IPS DF 6.9 (cell line): ENCODE results near the gene B3GNT8.
"Not testable (repeated sequence)": the region's sequence is repeated elsewhere in the genome, so short reads cannot be mapped to it uniquely, and the experiment has no call there.

Experiments
- DNase-seq: peaks from one replicate; pipeline ENCODE4 v3.0.0-alpha.2; 2013; ENCODE audit warnings: low read depth, low spot score
- H3K27ac ChIP-seq: one replicate; pipeline ENCODE4 v1.5.1; 2013; ENCODE audit warnings: low read length, control low read depth
- H3K27me3 ChIP-seq: 2 replicates; pipeline ENCODE4 v1.6.1; 2013; ENCODE audit warnings: mild to moderate bottlenecking, low read length; ENCODE audit not compliant: control insufficient read depth, insufficient read depth
- H3K36me3 ChIP-seq: 2 replicates; pipeline ENCODE4 v1.6.1; 2013; ENCODE audit warnings: low read length; ENCODE audit not compliant: control insufficient read depth, insufficient read depth
- H3K4me1 ChIP-seq: 2 replicates; pipeline ENCODE4 v1.6.1; 2013; ENCODE audit warnings: low read length; ENCODE audit not compliant: control insufficient read depth, insufficient read depth
- H3K4me3 ChIP-seq: 2 replicates; pipeline ENCODE4 v1.5.1; 2013; ENCODE audit warnings: mild to moderate bottlenecking, low read length
- H3K9me3 ChIP-seq: 2 replicates; pipeline ENCODE4 v1.6.1; 2013; ENCODE audit warnings: low read length, inconsistent platforms; ENCODE audit not compliant: control insufficient read depth, insufficient read depth
- WGBS: extraction: QIAGEN DNeasy Blood & Tissue Kit; methylation state at CpG from one replicate; pipeline ENCODE4 v1.1.7; 2013; ENCODE audit warnings: mixed read lengths, missing lambda C conversion rate; ENCODE audit not compliant: insufficient read length, insufficient coverage; 5-methylcytosine and 5-hydroxymethylcytosine counted together

B3GNT8 gene

GRCh38 chr19:41391618-41392017, 35.6 kb downstream of the B3GNT8 start:
- Histone ChIP-seq H3K9me3 (no peaks in the 10 kb centered on the region), H3K36me3 (peaks cover 12% of the 10 kb centered on the region; the same call in 1 of the 2 replicates), H3K27me3 (no peaks in the 10 kb centered on the region), H3K4me1 (no peaks in the 10 kb centered on the region), H3K4me3 (no peak overlapping the region), H3K27ac (no peak overlapping the region)
- no CpG with 5 or more reads among the region's 11 CpGs for WGBS
- no peak for DNase-seq

DNA sequence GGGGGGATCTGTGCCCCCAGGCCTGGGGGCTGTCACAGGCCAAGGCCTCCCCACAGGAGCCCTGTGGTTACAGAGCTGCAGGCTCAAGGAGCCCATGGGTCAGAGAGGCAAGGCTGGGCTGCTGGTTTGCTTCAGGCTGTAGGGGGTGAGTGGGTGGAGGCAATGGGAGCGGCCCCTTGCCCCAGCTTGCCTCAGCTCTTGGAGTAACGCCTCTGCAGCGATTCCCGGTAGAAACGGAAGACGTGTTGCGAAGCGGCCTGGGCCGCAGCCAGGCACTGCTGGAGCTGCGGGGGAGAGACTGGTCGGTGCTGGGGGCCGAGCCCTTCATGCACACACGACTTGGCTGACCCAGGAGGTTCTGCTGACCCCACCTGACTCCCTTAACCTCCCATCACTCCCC, 40.7 kb downstream of the B3GNT8 start:
- peaks cover 7% of the 10 kb centered on the region; the same call in 1 of the 2 replicates for H3K36me3 ChIP-seq
- no CpG with 5 or more reads among the region's 13 CpGs for WGBS
- H3K27ac ChIP-seq = no peak overlapping the region

DNA sequence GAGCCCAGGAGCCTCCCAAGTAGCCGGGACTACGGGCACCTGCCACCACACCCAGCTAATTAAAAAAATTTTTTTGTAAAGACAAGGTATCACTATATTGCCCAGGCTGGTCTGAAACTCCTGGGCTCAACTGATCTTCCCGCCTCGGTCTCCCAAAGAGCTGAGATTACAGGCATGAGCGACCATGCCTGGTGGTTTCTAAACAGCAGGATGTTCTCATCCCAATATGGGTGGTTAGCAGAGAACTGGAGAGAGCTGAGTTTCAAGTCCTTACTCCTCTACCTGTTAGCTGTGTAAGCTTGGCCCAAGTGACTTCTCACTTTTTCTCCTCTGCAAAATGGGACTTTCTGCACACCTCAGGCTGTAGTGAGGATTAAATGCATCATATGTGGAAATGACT, 42.8 kb downstream of the B3GNT8 start:
- H3K4me1 ChIP-seq = no peaks in the 10 kb centered on the region
- no peaks in the 10 kb centered on the region for H3K9me3 ChIP-seq
- no peaks in the 10 kb centered on the region for H3K27me3 ChIP-seq
- no peak for DNase-seq
- WGBS = no CpG with 5 or more reads among the region's 5 CpGs
- no peak overlapping the region for H3K4me3 ChIP-seq
- no peaks in the 10 kb centered on the region for H3K36me3 ChIP-seq
- H3K27ac ChIP-seq = no peak overlapping the region

More for the DNA sequence above, 40.7 kb downstream of the B3GNT8 start:
- Histone ChIP-seq H3K4me3 (no peak overlapping the region), H3K27me3 (no peaks in the 10 kb centered on the region), H3K9me3 (no peaks in the 10 kb centered on the region), H3K4me1 (no peaks in the 10 kb centered on the region)
- DNase-seq = no peak

DNA sequence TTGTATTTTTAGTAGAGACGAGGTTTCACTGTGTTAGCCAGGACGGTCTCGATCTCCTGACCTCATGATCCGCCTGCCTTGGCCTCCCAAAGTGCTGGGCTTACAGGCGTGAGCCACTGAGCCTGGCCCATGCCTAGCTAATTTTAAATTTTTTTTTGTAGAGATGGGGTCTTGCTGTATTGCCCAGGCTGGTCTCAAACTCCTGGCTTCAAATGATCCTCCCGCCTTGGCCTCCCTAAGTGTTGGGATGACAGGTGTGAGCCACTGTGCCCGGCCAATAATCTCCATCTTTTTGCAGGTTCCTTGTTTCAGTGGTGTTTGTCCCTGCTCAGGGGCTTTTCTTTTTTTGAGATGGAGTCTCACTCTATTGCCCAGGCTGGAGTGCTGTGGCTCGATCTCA, 45.6 kb downstream of the B3GNT8 start:
- DNase-seq, H3K27ac ChIP-seq, H3K9me3 ChIP-seq, H3K36me3 ChIP-seq, H3K4me1 ChIP-seq, H3K4me3 ChIP-seq, H3K27me3 ChIP-seq: not testable (repeated sequence)
- no CpG with 5 or more reads among the region's 8 CpGs for WGBS

DNA sequence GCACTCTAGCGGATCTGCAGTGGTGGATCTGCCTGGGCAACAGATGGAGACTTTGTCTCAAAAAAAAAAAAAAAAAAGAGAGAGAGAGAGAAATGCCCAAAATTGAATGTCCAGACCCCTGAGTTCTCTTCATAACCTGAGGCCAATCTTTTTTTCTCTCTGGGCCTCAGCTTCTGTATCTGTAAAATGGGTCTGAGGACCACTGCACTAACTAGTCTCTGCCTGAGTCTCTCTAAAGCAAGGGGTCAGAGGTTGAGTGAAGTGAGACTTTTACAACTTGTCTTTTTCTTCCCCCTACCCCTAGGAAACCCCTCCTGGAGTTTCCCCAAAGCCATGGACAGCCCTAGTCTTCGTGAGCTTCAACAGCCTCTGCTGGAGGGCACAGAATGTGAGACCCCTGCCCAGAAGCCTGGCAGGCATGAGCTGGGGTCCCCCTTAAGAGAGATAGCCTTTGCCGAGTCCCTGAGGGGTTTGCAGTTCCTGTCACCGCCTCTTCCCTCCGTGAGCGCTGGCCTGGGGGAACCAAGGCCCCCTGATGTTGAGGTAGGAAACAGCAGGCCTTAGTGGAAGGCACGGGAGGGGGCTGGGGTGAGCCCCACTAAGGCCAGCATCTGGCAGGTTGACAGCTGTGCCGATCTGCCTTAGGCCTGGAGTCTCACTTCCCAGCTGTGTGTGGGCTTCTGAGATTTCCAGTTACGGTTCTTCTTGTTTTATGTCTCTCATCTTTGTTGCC, 49.0 kb downstream of the B3GNT8 start:
- no CpG with 5 or more reads among the region's 9 CpGs for WGBS
- no peaks in the 10 kb centered on the region for H3K9me3 ChIP-seq
- DNase-seq = no peak
- H3K4me1 ChIP-seq = no peaks in the 10 kb centered on the region
- no peaks in the 10 kb centered on the region for H3K36me3 ChIP-seq
- H3K4me3 ChIP-seq = no peak overlapping the region
- H3K27ac ChIP-seq = no peak overlapping the region
- no peaks in the 10 kb centered on the region for H3K27me3 ChIP-seq

- H3K4me1 ChIP-seq = no peaks in the 10 kb centered on the region
- no peaks in the 10 kb centered on the region for H3K36me3 ChIP-seq
- H3K27me3 ChIP-seq = no peaks in the 10 kb centered on the region
- peak overlapping the region; percentile 50; the same call in 1 of the 2 replicates for H3K4me3 ChIP-seq
- no peaks in the 10 kb centered on the region for H3K9me3 ChIP-seq
- WGBS = 100% methylated on average over 1 of the region's 8 CpGs
- H3K27ac ChIP-seq = no peak overlapping the region
- DNase-seq = no peak
Measured at GRCh38 chr19:41376998-41377365, 50.2 kb downstream of the B3GNT8 start.

GRCh38 chr19:41376241-41376997, 50.8 kb downstream of the B3GNT8 start, which contains the start of gene TMEM91:
TSS of gene TMEM91 (plus strand) at chr19:41376533. CDS start at chr19:41378310, 1,777 bp downstream.
- H3K27ac ChIP-seq = no peak within 1 kb of the TSS
- H3K36me3 ChIP-seq = no peaks in the 10 kb centered on the region
- DNase-seq = no peak
- H3K4me3 ChIP-seq = peak within 1 kb of the TSS; percentile 50; the same call in 1 of the 2 replicates
- no peaks in the 10 kb centered on the region for H3K9me3 ChIP-seq
- H3K4me1 ChIP-seq = no peaks in the 10 kb centered on the region
- H3K27me3 ChIP-seq = no peaks in the 10 kb centered on the region
- no CpG with 5 or more reads among the region's 47 CpGs for WGBS
